Measurements from ENCODE around the gene SLC6A3. TPM values are rescaled to one million over a fixed set of nuclear protein-coding genes. Genes with fewer than 3 reads are reported as not detected.

The SLC6A3 gene
- total and polyA plus RNA-seq, 9 donors = 0.05 to 0.62 (median 0.40) TPM

DNA sequence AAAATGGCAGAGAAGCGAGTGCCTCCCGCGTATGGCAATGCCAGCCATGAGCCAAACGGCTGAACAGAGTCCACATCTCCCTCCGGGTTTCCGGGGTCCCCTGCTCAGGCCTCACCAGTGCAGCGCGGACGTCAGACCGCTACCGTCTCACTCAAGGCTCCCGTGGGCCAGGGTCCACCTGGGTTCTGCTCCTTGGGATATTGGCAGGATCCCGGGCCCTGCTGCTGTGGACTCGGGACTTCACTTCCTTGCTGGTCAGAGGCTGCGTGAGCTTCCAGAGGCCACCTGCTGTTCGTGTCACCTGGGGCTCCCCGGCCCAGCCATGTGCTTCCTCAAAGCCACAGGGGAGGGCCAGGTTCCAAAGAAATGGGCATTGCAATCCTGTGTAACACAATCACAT lies 61.9 kb downstream of the SLC6A3 start:
- TF ChIP-seq, protein P1, sequence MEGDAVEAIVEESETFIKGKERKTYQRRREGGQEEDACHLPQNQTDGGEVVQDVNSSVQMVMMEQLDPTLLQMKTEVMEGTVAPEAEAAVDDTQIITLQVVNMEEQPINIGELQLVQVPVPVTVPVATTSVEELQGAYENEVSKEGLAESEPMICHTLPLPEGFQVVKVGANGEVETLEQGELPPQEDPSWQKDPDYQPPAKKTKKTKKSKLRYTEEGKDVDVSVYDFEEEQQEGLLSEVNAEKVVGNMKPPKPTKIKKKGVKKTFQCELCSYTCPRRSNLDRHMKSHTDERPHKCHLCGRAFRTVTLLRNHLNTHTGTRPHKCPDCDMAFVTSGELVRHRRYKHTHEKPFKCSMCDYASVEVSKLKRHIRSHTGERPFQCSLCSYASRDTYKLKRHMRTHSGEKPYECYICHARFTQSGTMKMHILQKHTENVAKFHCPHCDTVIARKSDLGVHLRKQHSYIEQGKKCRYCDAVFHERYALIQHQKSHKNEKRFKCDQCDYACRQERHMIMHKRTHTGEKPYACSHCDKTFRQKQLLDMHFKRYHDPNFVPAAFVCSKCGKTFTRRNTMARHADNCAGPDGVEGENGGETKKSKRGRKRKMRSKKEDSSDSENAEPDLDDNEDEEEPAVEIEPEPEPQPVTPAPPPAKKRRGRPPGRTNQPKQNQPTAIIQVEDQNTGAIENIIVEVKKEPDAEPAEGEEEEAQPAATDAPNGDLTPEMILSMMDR (IDR thresholded peaks at IDR 0.05) = no peak
- TF ChIP-seq POLR2A (IDR thresholded peaks at IDR 0.05) = no peak
- TF ChIP-seq EP300 (IDR thresholded peaks at IDR 0.05) = no peak
- Histone ChIP-seq H3K4me3 (no peak overlapping the region), H3K4me1 (ENCODE audit: insufficient read depth) (peaks cover 6% of the 10 kb centered on the region), H3K36me3 (no peaks in the 10 kb centered on the region), H3K27ac (no peak overlapping the region), H3K27me3 (no peaks in the 10 kb centered on the region), H3K9me3 (no peaks in the 10 kb centered on the region)
- intact Hi-C loops (cut with DNase I) = no loop called here
- no peak for DNase-seq
- WGBS, 3 donors = 71 to 78% (median 73%) methylated on average over 17 of the region's 17 CpGs

DNA sequence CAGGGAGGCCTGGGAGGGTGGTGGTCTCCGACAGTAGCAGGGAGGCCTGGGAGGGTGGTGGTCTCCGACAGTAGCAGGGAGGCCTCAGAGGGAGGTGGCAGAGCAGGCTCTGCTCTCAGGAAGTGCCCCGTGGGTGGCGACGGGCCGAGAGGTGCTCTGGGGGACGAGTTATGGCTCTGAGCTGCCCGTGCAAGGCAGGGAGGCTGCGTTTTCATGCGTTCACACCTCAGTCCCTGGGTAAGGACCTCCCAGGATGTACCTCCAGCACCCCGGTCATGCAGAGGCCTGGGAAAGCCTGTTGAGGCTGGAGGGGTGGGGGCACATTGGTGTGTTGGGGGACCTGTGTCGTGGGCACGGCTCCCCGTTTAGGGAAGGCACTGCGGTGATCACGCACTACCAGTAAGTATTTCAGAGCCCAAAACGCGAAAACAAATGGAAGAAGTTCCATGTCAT lies 63.0 kb downstream of the SLC6A3 start:
- TF ChIP-seq POLR2A (IDR thresholded peaks at IDR 0.05) (no peak), EP300 (IDR thresholded peaks at IDR 0.05) (no peak)
- TF ChIP-seq, protein P1 (IDR thresholded peaks at IDR 0.05) = no peak
- intact Hi-C loops (cut with DNase I) = no loop called here
- WGBS, 3 donors = 77 to 81% (median 79%) methylated on average over 18 of the region's 18 CpGs
- H3K9me3 ChIP-seq = no peaks in the 10 kb centered on the region
- H3K4me1 ChIP-seq (ENCODE audit: insufficient read depth) = peaks cover 6% of the 10 kb centered on the region
- DNase-seq = no peak
- no peak overlapping the region for H3K4me3 ChIP-seq
- no peaks in the 10 kb centered on the region for H3K27me3 ChIP-seq
- no peak overlapping the region for H3K27ac ChIP-seq
- H3K36me3 ChIP-seq = no peaks in the 10 kb centered on the region

- TF ChIP-seq, protein P1 (IDR thresholded peaks at IDR 0.05) = no peak
- TF ChIP-seq POLR2A (IDR thresholded peaks at IDR 0.05) (no peak), EP300 (IDR thresholded peaks at IDR 0.05) (no peak)
- Histone ChIP-seq H3K4me1 (ENCODE audit: insufficient read depth) (peaks cover 5% of the 10 kb centered on the region), H3K9me3 (no peaks in the 10 kb centered on the region), H3K27me3 (no peaks in the 10 kb centered on the region), H3K27ac (no peak overlapping the region), H3K4me3 (no peak overlapping the region), H3K36me3 (no peaks in the 10 kb centered on the region)
- 80 to 87% (median 85%) methylated on average over 25 of the region's 25 CpGs for WGBS, 3 donors
- intact Hi-C loops (cut with DNase I) = no loop called here
- no peak for DNase-seq
Measured at GRCh38 chr5:1381370-1382247, 63.6 kb downstream of the SLC6A3 start.

- no peaks in the 10 kb centered on the region for H3K36me3 ChIP-seq
- H3K9me3 ChIP-seq = no peaks in the 10 kb centered on the region
- H3K4me1 ChIP-seq (ENCODE audit: insufficient read depth) = peaks cover 3% of the 10 kb centered on the region
- H3K4me3 ChIP-seq = no peak overlapping the region
- TF ChIP-seq EP300 (IDR thresholded peaks at IDR 0.05) (no peak), POLR2A (IDR thresholded peaks at IDR 0.05) (no peak)
- TF ChIP-seq, protein P1 (IDR thresholded peaks at IDR 0.05) = no peak
- H3K27me3 ChIP-seq = no peaks in the 10 kb centered on the region
- 73 to 79% (median 76%) methylated on average over 12 of the region's 12 CpGs for WGBS, 3 donors
- no peak overlapping the region for H3K27ac ChIP-seq
- DNase-seq = no peak
- intact Hi-C loops (cut with DNase I) = no loop called here
Measured at GRCh38 chr5:1380910-1381309, 64.3 kb downstream of the SLC6A3 start.

Measured in ovary (tissue), 9 donors.